ENCODE data around the gene NFKB1. TPM values are rescaled to one million over a fixed set of nuclear protein-coding genes. Genes with fewer than 3 reads are reported as not detected.

The NFKB1 gene, protein sequence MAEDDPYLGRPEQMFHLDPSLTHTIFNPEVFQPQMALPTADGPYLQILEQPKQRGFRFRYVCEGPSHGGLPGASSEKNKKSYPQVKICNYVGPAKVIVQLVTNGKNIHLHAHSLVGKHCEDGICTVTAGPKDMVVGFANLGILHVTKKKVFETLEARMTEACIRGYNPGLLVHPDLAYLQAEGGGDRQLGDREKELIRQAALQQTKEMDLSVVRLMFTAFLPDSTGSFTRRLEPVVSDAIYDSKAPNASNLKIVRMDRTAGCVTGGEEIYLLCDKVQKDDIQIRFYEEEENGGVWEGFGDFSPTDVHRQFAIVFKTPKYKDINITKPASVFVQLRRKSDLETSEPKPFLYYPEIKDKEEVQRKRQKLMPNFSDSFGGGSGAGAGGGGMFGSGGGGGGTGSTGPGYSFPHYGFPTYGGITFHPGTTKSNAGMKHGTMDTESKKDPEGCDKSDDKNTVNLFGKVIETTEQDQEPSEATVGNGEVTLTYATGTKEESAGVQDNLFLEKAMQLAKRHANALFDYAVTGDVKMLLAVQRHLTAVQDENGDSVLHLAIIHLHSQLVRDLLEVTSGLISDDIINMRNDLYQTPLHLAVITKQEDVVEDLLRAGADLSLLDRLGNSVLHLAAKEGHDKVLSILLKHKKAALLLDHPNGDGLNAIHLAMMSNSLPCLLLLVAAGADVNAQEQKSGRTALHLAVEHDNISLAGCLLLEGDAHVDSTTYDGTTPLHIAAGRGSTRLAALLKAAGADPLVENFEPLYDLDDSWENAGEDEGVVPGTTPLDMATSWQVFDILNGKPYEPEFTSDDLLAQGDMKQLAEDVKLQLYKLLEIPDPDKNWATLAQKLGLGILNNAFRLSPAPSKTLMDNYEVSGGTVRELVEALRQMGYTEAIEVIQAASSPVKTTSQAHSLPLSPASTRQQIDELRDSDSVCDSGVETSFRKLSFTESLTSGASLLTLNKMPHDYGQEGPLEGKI
- total RNA-seq (2022; extraction: Qiagen RNA extraction; ENCODE audit: low read depth): 24.1 to 27.8 TPM (median 27.0 TPM) in 5 replicates

DNA sequence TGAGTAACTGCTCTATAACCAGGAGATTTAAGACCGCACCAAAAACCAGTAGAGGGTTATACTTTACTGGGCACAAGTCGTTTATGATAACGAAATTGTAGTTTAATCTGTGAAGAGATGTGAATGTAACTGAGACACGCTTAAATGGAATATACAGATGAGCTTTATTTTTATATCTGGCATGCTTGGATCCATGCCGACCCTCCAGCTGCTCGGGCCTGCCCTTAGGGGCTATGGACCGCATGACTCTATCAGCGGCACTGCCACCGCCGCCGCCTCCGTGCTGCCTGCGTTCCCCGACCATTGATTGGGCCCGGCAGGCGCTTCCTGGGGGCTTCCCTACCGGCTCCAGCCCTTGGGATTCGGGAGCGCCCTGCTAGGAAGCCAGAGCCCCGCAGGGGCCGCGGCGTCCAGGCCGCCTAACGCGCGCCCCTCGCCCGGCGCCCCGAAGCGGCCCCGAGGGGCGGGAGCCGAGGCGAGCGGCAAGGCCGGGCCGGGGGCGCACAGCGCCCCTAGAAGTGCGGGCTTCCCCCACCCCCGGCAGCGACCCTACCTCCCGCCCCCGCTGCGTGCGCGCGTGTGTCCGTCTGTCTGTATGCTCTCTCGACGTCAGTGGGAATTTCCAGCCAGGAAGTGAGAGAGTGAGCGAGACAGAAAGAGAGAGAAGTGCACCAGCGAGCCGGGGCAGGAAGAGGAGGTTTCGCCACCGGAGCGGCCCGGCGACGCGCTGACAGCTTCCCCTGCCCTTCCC is at the start of gene NFKB1:
Gene NFKB1 (plus strand): TSS at position 664 of the 751 bp plus-strand sequence. CDS start 24,160 bp downstream, outside the sequence.

Other genes with a start within 250 kb of the NFKB1 start
- gene SLC39A8, start 155.9 kb upstream of the NFKB1 start, total RNA-seq (2022; extraction: Qiagen RNA extraction; ENCODE audit: low read depth): 10.5 to 13.8 TPM (median 11.9 TPM) in 5 replicates

Data from A549 treated with DMSO at 1 μM for 4 hours (cell line).